ENCODE data around the gene RAET1G. TPM values are rescaled to one million over a fixed set of nuclear protein-coding genes. Genes with fewer than 3 reads are reported as not detected.
"Not testable (repeated sequence)": the region's sequence is repeated elsewhere in the genome, so short reads cannot be mapped to it uniquely, and the experiment has no call there.

The RAET1G gene
- total RNA-seq, 2 donors from 2014 or later, result 4.4 TPM; not detected in 1

DNA sequence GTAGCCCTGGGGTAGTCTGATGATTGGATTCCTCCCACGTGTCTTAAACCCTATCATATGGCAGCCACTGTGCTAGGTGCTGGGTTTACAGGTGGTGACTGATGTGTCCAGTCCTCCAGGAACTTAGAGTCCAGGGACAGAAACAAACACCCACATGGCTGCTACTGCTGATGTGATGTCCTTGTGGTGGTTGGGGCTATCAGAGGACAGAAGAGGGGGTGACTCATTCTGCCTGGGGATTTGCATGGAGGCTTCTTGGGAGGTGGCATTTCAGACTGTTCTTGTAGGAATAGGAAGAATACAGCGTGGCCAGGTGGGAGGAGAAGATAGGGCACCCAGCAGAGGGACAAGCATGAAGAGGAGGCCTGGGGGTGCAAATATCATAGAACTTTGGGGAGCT, 9.8 kb downstream of the RAET1G start:
- no peaks in the 10 kb centered on the region for H3K27me3 ChIP-seq (replicated peaks; ENCODE audit: insufficient read depth)
- intact Hi-C loops (cut with DNase I), result no loop called here
- no peaks in the 10 kb centered on the region for H3K9me3 ChIP-seq
- no peaks in the 10 kb centered on the region for H3K36me3 ChIP-seq
- WGBS, result 77% methylated on average over 2 of the region's 2 CpGs
- H3K4me1 ChIP-seq (replicated peaks), result no peaks in the 10 kb centered on the region
- no peak overlapping the region for H3K27ac ChIP-seq
- no peak for DNase-seq (ENCODE audit: low spot score)
- no peak overlapping the region for H3K4me3 ChIP-seq
- TF ChIP-seq, protein P1, sequence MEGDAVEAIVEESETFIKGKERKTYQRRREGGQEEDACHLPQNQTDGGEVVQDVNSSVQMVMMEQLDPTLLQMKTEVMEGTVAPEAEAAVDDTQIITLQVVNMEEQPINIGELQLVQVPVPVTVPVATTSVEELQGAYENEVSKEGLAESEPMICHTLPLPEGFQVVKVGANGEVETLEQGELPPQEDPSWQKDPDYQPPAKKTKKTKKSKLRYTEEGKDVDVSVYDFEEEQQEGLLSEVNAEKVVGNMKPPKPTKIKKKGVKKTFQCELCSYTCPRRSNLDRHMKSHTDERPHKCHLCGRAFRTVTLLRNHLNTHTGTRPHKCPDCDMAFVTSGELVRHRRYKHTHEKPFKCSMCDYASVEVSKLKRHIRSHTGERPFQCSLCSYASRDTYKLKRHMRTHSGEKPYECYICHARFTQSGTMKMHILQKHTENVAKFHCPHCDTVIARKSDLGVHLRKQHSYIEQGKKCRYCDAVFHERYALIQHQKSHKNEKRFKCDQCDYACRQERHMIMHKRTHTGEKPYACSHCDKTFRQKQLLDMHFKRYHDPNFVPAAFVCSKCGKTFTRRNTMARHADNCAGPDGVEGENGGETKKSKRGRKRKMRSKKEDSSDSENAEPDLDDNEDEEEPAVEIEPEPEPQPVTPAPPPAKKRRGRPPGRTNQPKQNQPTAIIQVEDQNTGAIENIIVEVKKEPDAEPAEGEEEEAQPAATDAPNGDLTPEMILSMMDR (IDR thresholded peaks at IDR 0.05), result no peak
- TF ChIP-seq POLR2AphosphoS5 (IDR thresholded peaks at IDR 0.05) (no peak), POLR2A (IDR thresholded peaks at IDR 0.05) (no peak)

DNA sequence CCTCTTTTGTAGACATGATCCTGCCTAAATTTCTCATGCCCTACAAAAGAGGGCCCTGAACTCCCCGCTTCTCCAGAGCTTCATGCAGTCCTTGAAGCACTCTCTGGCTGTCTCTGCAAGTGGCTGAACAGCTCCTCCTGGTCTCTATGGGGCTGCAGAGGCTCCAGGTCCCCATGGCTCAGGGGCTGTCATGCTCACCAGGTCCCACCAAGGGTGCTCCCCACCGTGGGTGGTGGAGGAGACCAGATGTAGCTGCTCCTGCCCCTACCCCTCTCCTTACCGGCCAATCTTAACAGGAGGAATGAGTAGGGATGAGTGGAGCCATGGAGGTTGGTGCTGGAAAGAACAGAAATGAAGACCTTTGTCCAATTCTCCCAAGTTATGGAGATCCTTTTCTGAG, 10.2 kb downstream of the RAET1G start:
- H3K27me3 ChIP-seq (replicated peaks; ENCODE audit: insufficient read depth); intact Hi-C loops (cut with DNase I); H3K4me1 ChIP-seq (replicated peaks); H3K9me3 ChIP-seq; H3K4me3 ChIP-seq; DNase-seq (ENCODE audit: low spot score); H3K36me3 ChIP-seq; H3K27ac ChIP-seq: not testable (repeated sequence)
- WGBS, result 80% methylated on average over 3 of the region's 3 CpGs

DNA sequence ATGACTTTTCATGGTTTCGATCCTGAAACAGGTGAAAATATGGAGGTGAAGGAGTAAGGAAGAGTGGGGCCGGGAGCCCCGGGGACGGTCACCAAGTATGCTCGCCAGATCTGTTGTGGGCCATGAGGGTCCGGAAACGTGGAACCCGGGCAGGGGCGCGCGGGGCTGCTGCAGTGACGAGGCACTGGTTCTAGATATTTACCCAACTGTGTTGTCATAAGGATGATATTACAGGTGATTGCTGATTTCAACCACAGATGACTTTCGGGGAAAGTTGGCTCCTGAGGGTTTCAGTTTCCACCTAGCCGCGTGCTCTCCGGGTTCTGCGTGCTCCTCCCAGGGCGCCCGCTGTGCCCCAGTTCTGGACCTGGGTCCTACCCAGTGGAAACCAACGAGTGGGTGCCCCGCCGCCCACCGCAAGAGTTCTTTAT, 12.2 kb downstream of the RAET1G start:
- TF ChIP-seq, protein P1 (IDR thresholded peaks at IDR 0.05), result no peak
- no peak for TF ChIP-seq POLR2AphosphoS5 (IDR thresholded peaks at IDR 0.05)
- TF ChIP-seq POLR2A (IDR thresholded peaks at IDR 0.05), result no peak
- Histone ChIP-seq H3K36me3 (no peaks in the 10 kb centered on the region), H3K4me3 (no peak overlapping the region), H3K27me3 (replicated peaks; ENCODE audit: insufficient read depth) (no peaks in the 10 kb centered on the region), H3K27ac (no peak overlapping the region), H3K9me3 (no peaks in the 10 kb centered on the region), H3K4me1 (replicated peaks) (no peaks in the 10 kb centered on the region)
- intact Hi-C loops (cut with DNase I), result no loop called here
- no peak for DNase-seq (ENCODE audit: low spot score)
- 93% methylated on average over 23 of the region's 23 CpGs for WGBS

DNA sequence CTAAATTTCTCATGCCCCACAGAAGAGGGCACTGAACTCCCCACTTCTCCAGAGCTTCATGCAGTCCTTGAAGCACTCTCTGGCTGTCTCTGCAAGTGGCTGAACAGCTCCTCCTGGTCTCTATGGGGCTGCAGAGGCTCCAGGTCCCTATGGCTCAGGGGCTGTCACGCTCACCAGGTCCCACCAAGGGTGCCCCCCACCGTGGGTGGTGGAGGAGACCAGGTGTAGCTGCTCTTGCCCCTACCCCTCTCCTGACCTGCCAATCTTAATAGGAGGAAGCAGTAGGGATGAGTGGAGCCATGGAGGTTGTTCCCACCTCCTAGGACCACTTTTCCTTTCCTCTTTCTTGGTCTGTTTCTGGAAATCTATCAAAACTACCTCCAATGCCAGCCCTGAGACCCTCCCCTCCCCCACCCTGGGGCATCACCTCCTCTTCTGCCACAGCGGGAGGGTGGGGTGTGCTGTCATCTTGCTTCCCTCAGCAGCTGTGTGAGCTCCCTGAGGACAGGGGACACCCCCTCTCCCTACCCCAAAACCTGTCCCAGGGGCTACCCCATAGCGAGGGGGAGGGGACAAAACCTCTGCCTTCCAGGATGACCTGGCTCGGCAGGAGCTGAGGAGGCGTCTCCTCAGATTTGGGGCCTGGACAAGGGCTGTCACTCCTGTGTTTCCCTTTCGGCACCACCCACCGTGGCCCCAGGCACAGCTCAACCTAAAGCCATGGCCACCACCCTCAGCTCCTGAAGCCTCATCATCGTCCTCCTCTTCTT, 13.0 kb downstream of the RAET1G start:
- no peak for TF ChIP-seq POLR2AphosphoS5 (IDR thresholded peaks at IDR 0.05)
- no peak for TF ChIP-seq POLR2A (IDR thresholded peaks at IDR 0.05)
- TF ChIP-seq, protein P1 (IDR thresholded peaks at IDR 0.05), result no peak
- no peaks in the 10 kb centered on the region for H3K9me3 ChIP-seq
- H3K27me3 ChIP-seq (replicated peaks; ENCODE audit: insufficient read depth), result no peaks in the 10 kb centered on the region
- H3K36me3 ChIP-seq, result no peaks in the 10 kb centered on the region
- intact Hi-C loops (cut with DNase I), result no loop called here
- DNase-seq (ENCODE audit: low spot score), result no peak
- no peaks in the 10 kb centered on the region for H3K4me1 ChIP-seq (replicated peaks)
- no peak overlapping the region for H3K4me3 ChIP-seq
- H3K27ac ChIP-seq, result no peak overlapping the region
- WGBS, result 92% methylated on average over 9 of the region's 9 CpGs

DNA sequence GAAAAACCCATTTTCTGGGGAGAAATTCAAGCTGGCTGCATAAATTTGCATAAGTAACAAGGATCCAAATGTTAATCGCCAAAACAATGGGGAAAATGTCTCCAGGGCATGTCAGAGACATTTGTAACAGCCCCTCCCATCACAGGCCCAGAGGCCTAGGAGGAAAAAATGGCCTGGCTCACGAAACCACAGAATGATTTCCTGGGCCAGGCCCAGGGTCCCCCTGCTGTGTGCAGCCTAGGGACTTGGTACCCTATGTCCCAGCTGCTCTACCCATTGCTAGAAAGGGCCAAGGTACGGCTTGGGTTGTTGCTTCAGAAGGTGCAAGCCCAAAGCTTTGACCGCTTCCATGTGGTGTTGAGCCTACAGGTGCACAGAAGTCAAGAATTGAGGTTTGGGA, 14.4 kb downstream of the RAET1G start:
- H3K9me3 ChIP-seq; H3K36me3 ChIP-seq; H3K4me3 ChIP-seq; H3K4me1 ChIP-seq (replicated peaks); H3K27ac ChIP-seq; DNase-seq (ENCODE audit: low spot score); intact Hi-C loops (cut with DNase I); H3K27me3 ChIP-seq (replicated peaks; ENCODE audit: insufficient read depth): not testable (repeated sequence)
- 86% methylated on average over 4 of the region's 4 CpGs for WGBS

DNA sequence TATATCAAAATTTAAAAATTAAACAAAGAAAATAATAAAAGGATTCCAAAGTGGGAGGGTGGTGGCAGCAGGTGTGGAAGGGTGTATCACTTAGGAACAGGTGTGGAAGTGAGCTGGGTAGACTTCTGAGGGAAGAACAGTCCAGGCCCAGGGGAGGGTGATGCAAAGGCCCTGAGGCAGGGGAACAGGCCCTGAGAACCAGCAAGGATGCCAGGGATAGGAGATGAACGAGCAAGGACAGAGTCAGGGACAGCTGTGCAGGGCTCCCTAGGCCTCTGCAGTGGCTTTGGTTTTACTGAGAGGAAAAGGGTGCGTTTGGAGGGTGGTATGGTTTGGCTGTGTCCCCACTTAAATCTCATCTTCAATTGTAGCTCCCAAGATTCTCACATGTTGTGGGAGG, 15.6 kb downstream of the RAET1G start:
- H3K4me3 ChIP-seq, result no peak overlapping the region

More for the DNA sequence above, 15.6 kb downstream of the RAET1G start:
- WGBS, result 85% methylated on average over 2 of the region's 2 CpGs
- Histone ChIP-seq H3K4me1 (replicated peaks) (no peaks in the 10 kb centered on the region), H3K36me3 (no peaks in the 10 kb centered on the region), H3K9me3 (no peaks in the 10 kb centered on the region), H3K27ac (no peak overlapping the region), H3K27me3 (replicated peaks; ENCODE audit: insufficient read depth) (no peaks in the 10 kb centered on the region)
- no peak for DNase-seq (ENCODE audit: low spot score)
- intact Hi-C loops (cut with DNase I), result no loop called here
- no peak for TF ChIP-seq POLR2AphosphoS5 (IDR thresholded peaks at IDR 0.05)
- no peak for TF ChIP-seq POLR2A (IDR thresholded peaks at IDR 0.05)
- TF ChIP-seq, protein P1 (IDR thresholded peaks at IDR 0.05), result no peak
